PC-9 (cell line): Measurements from ENCODE around the gene KRTAP22-1. TPM values are rescaled to one million over a fixed set of nuclear protein-coding genes. Genes with fewer than 3 reads are reported as not detected.

Experiments
- BruUV-seq: library from RNA; stranded (reverse); fragments of 400-500 nt; replicated peaks from 2 replicates; lab custom pipeline; 2021; lab: Mats Ljungman, UMichigan
- CTCF ChIA-PET: fragments of 300-600 bp; sonication (Branson Sonifier 250); formaldehyde crosslinking; loops from one replicate; lab custom pipeline; 2022; ENCODE audit warnings: antibody characterized with exemption; lab: Charles Lee
- POLR2A ChIA-PET: fragments of 300-600 bp; sonication (Branson Sonifier 250); formaldehyde crosslinking; loops from one replicate; lab custom pipeline; 2022; ENCODE audit warnings: antibody characterized with exemption; ENCODE audit not compliant: unreplicated experiment; lab: Charles Lee
- DNase-seq, 2 experiments: peaks; one replicate each; pipeline versions ENCODE4 v3.0.0 to v3.0.0-alpha.2; 2015 to 2022; ENCODE audit warnings: mixed read lengths in 1 of 2
- H2AFZ ChIP-seq: fragments of 200-600 bp; sonication (generic); 2 replicates; pipeline ENCODE4 v1.8.1; 2017; ENCODE audit warnings: antibody characterized with exemption
- H3F3A ChIP-seq: fragments of 200-600 bp; sonication (generic); 2 replicates; pipeline ENCODE4 v1.8.1; 2017; ENCODE audit warnings: antibody characterized with exemption, mild to moderate bottlenecking, low read depth; ENCODE audit not compliant: insufficient read depth
- H3K27ac ChIP-seq: fragments of 200-600 bp; sonication (generic); 2 replicates; pipeline ENCODE4 v1.6.1; 2016; ENCODE audit warnings: mixed run types
- H3K27me3 ChIP-seq: fragments of 200-600 bp; sonication (generic); 2 replicates; pipeline ENCODE4 v1.6.1; 2016; ENCODE audit warnings: low read depth, mixed run types; ENCODE audit not compliant: insufficient read depth
- H3K36me3 ChIP-seq: fragments of 200-600 bp; sonication (generic); 2 replicates; pipeline ENCODE4 v1.6.1; 2016; ENCODE audit warnings: low read depth, mixed run types
- H3K4me1 ChIP-seq: fragments of 200-600 bp; sonication (generic); replicated peaks from 2 replicates; pipeline ENCODE4 v1.6.1; 2016; ENCODE audit warnings: mixed run types; ENCODE audit not compliant: insufficient read depth
- H3K4me2 ChIP-seq: fragments of 200-600 bp; sonication (generic); 2 replicates; pipeline ENCODE4 v1.6.1; 2017; ENCODE audit warnings: mixed run types
- H3K4me3 ChIP-seq: fragments of 200-600 bp; sonication (generic); 2 replicates; pipeline ENCODE4 v1.6.1; 2016; ENCODE audit warnings: mixed run types
- H3K79me2 ChIP-seq: fragments of 200-600 bp; sonication (generic); 2 replicates; pipeline ENCODE4 v1.6.1; 2017; ENCODE audit warnings: low read depth, mixed run types
- H3K9me2 ChIP-seq: fragments of 200-600 bp; sonication (generic); 2 replicates; pipeline ENCODE4 v1.8.1; 2017; ENCODE audit warnings: mild to moderate bottlenecking; ENCODE audit not compliant: insufficient read depth
- H3K9me3 ChIP-seq: fragments of 200-600 bp; sonication (generic); 2 replicates; pipeline ENCODE4 v1.8.1; 2016; ENCODE audit warnings: low read depth; ENCODE audit not compliant: insufficient read depth
- H4K20me1 ChIP-seq: fragments of 200-600 bp; sonication (generic); 2 replicates; pipeline ENCODE4 v1.8.1; 2017; ENCODE audit not compliant: insufficient read depth
- CTCF ChIP-seq: fragments of 200-600 bp; sonication (generic); conservative IDR thresholded peaks from 2 replicates; pipeline ENCODE4 v1.6.1; 2017; ENCODE audit warnings: mixed run types, antibody characterized with exemption, mild to moderate bottlenecking, moderate library complexity
- EZH2 ChIP-seq: fragments of 200-600 bp; sonication (generic); IDR thresholded peaks from 2 replicates; pipeline ENCODE4 v1.8.0; 2017; ENCODE audit warnings: antibody characterized with exemption, low read depth
- intact Hi-C: fragments of 100-400 bp; cut with micrococcal nuclease; formaldehyde crosslinking; loops from one replicate; pipeline ENCODE4 v1.10.0; 2022; ENCODE audit not compliant: unreplicated experiment
- total RNA-seq: library from RNA; stranded (reverse); gene quantifications from 2 replicates; pipeline ENCODE4 v1.2.3, GENCODE V29; 2021

The KRTAP22-1 gene
- total RNA-seq, 1 experiment from 2014 or later = not detected

- Histone ChIP-seq H3K36me3 (no peaks in the 10 kb centered on the region), H3K27me3 (no peaks in the 10 kb centered on the region), H4K20me1 (no peaks in the 10 kb centered on the region), H2AFZ (no peak within 1 kb of the TSS), H3F3A (no peaks in the 10 kb centered on the region), H3K27ac (no peak within 1 kb of the TSS), H3K9me2 (no peaks in the 10 kb centered on the region), H3K9me3 (no peaks in the 10 kb centered on the region), H3K4me1 (no peaks in the 10 kb centered on the region), H3K4me3 (no peak within 1 kb of the TSS), H3K4me2 (no peak within 1 kb of the TSS), H3K79me2 (no peaks in the 10 kb centered on the region)
- DNase-seq = no peak
- POLR2A ChIA-PET = interaction anchor here (0.6 kb wide), 1 partner anchor 21 kb away, joined by 3 read pairs; no protein-coding TSS in a partner anchor
- BruUV-seq = no TSS peak
- intact Hi-C loops = no loop called here
- CTCF ChIA-PET = no interaction called here
- TF ChIP-seq CTCF = no peak
- no peak for TF ChIP-seq EZH2
These were observed 39.5 kb upstream of the KRTAP22-1 start, which contains the start of gene KRTAP19-7 for GRCh38 chr21:30561264-30561895. KRTAP19-7 (minus strand) TSS chr21:30561314; CDS start chr21:30561289, 25 bp downstream.

- Histone ChIP-seq H3K4me3 (no peak overlapping the region), H3K9me3 (no peaks in the 10 kb centered on the region), H4K20me1 (no peaks in the 10 kb centered on the region), H3K4me2 (no peak overlapping the region), H3K27me3 (no peaks in the 10 kb centered on the region), H3K36me3 (no peaks in the 10 kb centered on the region), H3K79me2 (no peaks in the 10 kb centered on the region), H3F3A (no peaks in the 10 kb centered on the region), H3K27ac (no peak overlapping the region), H3K4me1 (no peaks in the 10 kb centered on the region), H2AFZ (no peak overlapping the region), H3K9me2 (no peaks in the 10 kb centered on the region)
- CTCF ChIA-PET = no interaction called here
- no peak for DNase-seq
- TF ChIP-seq EZH2 (no peak), CTCF (no peak)
- intact Hi-C loops = no loop called here
- no TSS peak for BruUV-seq
- POLR2A ChIA-PET = no interaction called here
These were observed 38.9 kb upstream of the KRTAP22-1 start for GRCh38 chr21:30561957-30562356.

DNA sequence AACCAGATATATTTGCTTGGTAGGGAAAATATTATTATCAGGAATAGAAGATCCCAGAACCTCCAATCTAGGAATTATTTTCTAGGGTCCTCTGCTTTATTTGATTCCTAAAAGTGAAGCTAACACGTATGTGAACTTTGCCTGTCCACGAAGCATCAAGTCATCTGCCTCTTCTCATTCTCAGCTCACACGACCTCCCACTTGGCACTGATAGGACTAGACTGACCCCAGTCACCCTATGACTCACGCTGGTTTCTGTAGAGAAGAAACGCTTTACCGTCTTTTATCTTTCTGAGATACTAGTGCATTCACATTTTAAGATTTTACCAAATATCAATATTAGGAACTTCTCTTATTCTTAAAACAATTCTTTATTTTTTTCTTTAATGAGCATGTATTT, 37.8 kb upstream of the KRTAP22-1 start:
- Histone ChIP-seq H3K4me1 (no peaks in the 10 kb centered on the region), H3K27me3 (no peaks in the 10 kb centered on the region), H2AFZ (no peak overlapping the region), H3K9me2 (no peaks in the 10 kb centered on the region), H3K36me3 (no peaks in the 10 kb centered on the region), H3K9me3 (no peaks in the 10 kb centered on the region), H3K4me3 (no peak overlapping the region), H3K79me2 (no peaks in the 10 kb centered on the region), H3F3A (no peaks in the 10 kb centered on the region), H3K27ac (no peak overlapping the region), H3K4me2 (no peak overlapping the region), H4K20me1 (no peaks in the 10 kb centered on the region)
- TF ChIP-seq CTCF (no peak), EZH2 (no peak)
- ChIA-PET POLR2A (no interaction called here), CTCF (no interaction called here)
- DNase-seq = no peak
- intact Hi-C loops = no loop called here
- BruUV-seq = no TSS peak
